Measurements from ENCODE around the gene LGR6.

DNA sequence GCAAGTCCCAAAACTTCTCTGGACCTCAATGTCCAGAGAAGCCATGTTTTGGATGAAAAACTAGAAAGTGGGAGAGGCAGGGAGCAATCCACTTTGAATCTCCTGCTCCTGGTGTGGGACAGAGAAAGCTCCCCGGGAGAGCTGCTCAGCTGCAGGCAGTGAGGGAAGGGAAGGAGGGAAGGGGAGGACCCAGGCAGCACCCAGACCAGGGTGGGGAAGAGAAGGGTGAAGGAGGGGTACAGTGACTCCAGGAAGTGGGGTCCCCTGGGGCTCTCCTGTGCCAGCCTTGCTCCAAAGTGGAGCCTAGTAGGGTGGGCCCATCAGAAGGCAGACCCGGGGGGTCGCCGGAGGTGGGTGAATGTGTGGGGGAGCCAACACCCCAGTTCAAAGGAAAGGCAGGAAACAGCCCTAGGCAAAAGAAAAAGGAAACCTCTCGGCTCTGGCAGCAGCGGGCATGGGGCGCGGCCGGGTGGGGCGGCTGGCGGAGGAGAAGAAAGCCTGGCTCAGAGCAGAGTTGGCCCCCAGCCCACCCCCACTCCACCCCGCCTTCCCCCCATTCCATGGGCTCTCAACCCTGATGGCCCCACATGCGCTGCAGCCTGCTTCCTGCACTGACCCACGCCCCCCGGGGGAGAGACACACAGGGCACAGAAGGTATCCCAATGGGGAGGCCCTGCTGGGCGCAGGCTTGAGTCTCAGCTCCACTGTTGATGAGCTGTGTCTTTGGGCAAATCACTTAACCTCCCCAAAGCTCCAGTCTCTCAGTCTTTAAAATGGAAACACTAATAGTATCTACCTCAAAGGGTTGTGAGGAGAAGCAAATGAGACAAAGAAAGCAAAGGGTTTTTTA lies 5.7 kb downstream of the LGR6 start:
- TF ChIP-seq, protein P1, sequence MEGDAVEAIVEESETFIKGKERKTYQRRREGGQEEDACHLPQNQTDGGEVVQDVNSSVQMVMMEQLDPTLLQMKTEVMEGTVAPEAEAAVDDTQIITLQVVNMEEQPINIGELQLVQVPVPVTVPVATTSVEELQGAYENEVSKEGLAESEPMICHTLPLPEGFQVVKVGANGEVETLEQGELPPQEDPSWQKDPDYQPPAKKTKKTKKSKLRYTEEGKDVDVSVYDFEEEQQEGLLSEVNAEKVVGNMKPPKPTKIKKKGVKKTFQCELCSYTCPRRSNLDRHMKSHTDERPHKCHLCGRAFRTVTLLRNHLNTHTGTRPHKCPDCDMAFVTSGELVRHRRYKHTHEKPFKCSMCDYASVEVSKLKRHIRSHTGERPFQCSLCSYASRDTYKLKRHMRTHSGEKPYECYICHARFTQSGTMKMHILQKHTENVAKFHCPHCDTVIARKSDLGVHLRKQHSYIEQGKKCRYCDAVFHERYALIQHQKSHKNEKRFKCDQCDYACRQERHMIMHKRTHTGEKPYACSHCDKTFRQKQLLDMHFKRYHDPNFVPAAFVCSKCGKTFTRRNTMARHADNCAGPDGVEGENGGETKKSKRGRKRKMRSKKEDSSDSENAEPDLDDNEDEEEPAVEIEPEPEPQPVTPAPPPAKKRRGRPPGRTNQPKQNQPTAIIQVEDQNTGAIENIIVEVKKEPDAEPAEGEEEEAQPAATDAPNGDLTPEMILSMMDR (IDR thresholded peaks at IDR 0.05 in 4 of 5, conservative IDR thresholded peaks at IDR 0.05 in 1 of 5) = no peak
- no peak for TF ChIP-seq POLR2A (IDR thresholded peaks at IDR 0.05)
